DOHH2 (cell line): ENCODE results near the gene FN1.

ENCODE experiments used
- H3F3A ChIP-seq: fragments of 200-600 bp; sonication (generic), shearing (Covaris generic); 2 replicates; pipeline ENCODE4 v1.6.0; 2016; ENCODE audit warnings: antibody characterized with exemption, mild to moderate bottlenecking; ENCODE audit not compliant: control insufficient read depth, insufficient read depth
- H3K27ac ChIP-seq: fragments of 200-600 bp; sonication (generic); 2 replicates; pipeline ENCODE4 v1.5.1; 2014; ENCODE audit warnings: low read depth, mild to moderate bottlenecking, low read length, moderate library complexity
- H3K27me3 ChIP-seq: fragments of 200-600 bp; sonication (generic); 2 replicates; pipeline ENCODE4 v1.6.1; 2014; ENCODE audit warnings: mild to moderate bottlenecking, low read length, mixed read lengths; ENCODE audit not compliant: control insufficient read depth
- H3K36me3 ChIP-seq: fragments of 200-600 bp; sonication (generic); 2 replicates; pipeline ENCODE4 v1.6.1; 2014; ENCODE audit warnings: mild to moderate bottlenecking, low read length, moderate library complexity, mixed read lengths; ENCODE audit not compliant: control insufficient read depth
- H3K4me1 ChIP-seq: fragments of 200-600 bp; sonication (generic); 2 replicates; pipeline ENCODE4 v1.6.1; 2014; ENCODE audit warnings: mild to moderate bottlenecking, low read length, mixed read lengths; ENCODE audit not compliant: control insufficient read depth
- H3K4me2 ChIP-seq: fragments of 200-600 bp; sonication (generic); 2 replicates; pipeline ENCODE4 v1.6.0; 2014; ENCODE audit warnings: mild to moderate bottlenecking, low read length, moderate library complexity
- H3K4me3 ChIP-seq: fragments of 200-600 bp; sonication (generic); 2 replicates; pipeline ENCODE4 v1.5.1; 2014; ENCODE audit warnings: mild to moderate bottlenecking, low read length, mixed read lengths
- H3K79me2 ChIP-seq: fragments of 200-600 bp; sonication (generic); 2 replicates; pipeline ENCODE4 v1.6.1; 2014; ENCODE audit warnings: mild to moderate bottlenecking, low read length, mixed read lengths; ENCODE audit not compliant: control insufficient read depth
- H3K9me2 ChIP-seq: fragments of 200-600 bp; sonication (generic); replicated peaks from 2 replicates; pipeline ENCODE4 v1.6.1; 2014; ENCODE audit warnings: mild to moderate bottlenecking, low read length, mixed read lengths; ENCODE audit not compliant: control insufficient read depth
- H3K9me3 ChIP-seq: fragments of 200-600 bp; sonication (generic); 2 replicates; pipeline ENCODE4 v1.6.1; 2014; ENCODE audit warnings: antibody characterized with exemption, low read length, mixed read lengths; ENCODE audit not compliant: control insufficient read depth, insufficient read depth
- H4K20me1 ChIP-seq: fragments of 200-600 bp; sonication (generic); 2 replicates; pipeline ENCODE4 v1.6.0; 2014; ENCODE audit warnings: low read depth, mild to moderate bottlenecking, antibody characterized with exemption, low read length, moderate library complexity; ENCODE audit not compliant: control insufficient read depth, insufficient read depth
- CTCF ChIP-seq: fragments of 200-600 bp; sonication (generic); IDR thresholded peaks from one replicate; pipeline ENCODE4 v1.5.1; 2014; ENCODE audit warnings: antibody characterized with exemption, mild to moderate bottlenecking, low read depth, low read length; ENCODE audit not compliant: poor library complexity, severe bottlenecking
- EZH2phosphoT487 ChIP-seq: fragments of 200-600 bp; sonication (generic); IDR thresholded peaks from 2 replicates; pipeline ENCODE4 v1.6.1; 2017; ENCODE audit warnings: borderline replicate concordance, mild to moderate bottlenecking, antibody characterized with exemption, low read length, moderate library complexity, mixed read lengths

Gene FN1

DNA sequence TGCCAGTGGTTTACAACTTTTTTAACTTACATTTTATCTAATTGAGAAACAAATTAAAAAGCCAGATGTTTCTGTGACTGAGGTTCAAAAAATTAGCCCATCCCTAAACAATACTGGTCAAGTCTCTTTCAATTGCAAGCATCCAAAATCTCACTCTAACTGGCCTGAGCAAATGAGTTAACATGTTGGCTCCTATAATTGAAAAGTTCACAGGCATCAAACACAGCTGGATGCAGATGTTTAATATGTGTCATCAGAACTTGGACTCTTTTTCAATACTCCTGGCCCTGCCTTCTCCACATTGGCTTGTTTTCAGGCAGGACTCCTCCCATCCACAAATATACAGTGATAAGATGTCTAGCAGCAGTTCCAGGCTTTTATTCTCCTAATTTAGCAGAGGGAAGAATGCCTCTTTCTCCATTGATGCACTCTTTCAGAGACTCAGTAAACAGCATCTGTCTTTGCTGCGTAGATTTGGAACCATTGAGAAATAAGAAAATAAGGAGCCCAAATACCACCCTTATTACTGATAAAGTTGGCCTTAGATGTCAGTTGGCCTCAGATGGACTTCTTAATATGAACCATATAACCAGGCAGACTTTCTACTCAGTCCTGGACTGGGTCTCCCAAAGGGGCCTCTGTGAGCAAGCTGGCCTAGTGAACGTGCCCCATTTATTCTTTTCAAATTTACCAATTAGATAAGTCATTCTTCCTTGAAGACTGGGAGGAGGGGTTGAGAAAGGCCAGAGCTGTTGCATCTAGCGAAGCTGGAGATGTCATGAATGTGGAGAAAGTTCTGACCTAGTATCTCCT, 30.4 kb upstream of the FN1 start:
- Histone ChIP-seq H3K4me1 (no peaks in the 10 kb centered on the region), H3K9me2 (no peaks in the 10 kb centered on the region), H3K9me3 (no peaks in the 10 kb centered on the region), H3K36me3 (no peaks in the 10 kb centered on the region), H3K4me2 (no peak overlapping the region), H4K20me1 (no peaks in the 10 kb centered on the region), H3F3A (no peaks in the 10 kb centered on the region), H3K27me3 (no peaks in the 10 kb centered on the region), H3K79me2 (no peaks in the 10 kb centered on the region), H3K27ac (no peak overlapping the region), H3K4me3 (no peak overlapping the region)
- no peak for TF ChIP-seq CTCF

DNA sequence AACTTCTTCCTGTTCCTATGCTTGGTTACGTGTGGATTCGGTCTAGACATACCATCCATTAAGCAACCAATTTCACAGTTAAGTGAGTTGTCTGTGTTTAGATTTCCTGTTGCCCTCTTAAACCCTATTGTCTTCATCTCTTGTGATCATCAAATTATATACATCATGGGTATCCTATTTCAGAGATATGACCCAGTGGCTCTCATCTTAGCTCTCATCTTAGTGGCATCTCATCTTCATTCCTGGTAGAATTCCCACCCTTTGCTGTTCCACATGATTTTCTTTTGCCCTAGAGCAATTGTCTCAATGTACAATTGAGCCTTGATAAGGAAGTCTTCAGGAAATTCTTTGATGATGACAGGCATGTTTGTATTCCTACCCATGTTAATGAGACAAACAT, 29.4 kb upstream of the FN1 start:
- Histone ChIP-seq H3K4me1 (no peaks in the 10 kb centered on the region), H4K20me1 (no peaks in the 10 kb centered on the region), H3K36me3 (no peaks in the 10 kb centered on the region), H3K27ac (no peak overlapping the region), H3K9me2 (no peaks in the 10 kb centered on the region), H3K79me2 (no peaks in the 10 kb centered on the region), H3K27me3 (no peaks in the 10 kb centered on the region), H3K9me3 (no peaks in the 10 kb centered on the region), H3K4me3 (no peak overlapping the region), H3K4me2 (no peak overlapping the region), H3F3A (no peaks in the 10 kb centered on the region)
- no peak for TF ChIP-seq CTCF
- no peak for TF ChIP-seq EZH2phosphoT487

GRCh38 chr2:215461836-215462532, 26.1 kb upstream of the FN1 start:
- no peak overlapping the region for H3K4me2 ChIP-seq
- H3K4me1 ChIP-seq, result no peaks in the 10 kb centered on the region
- H3K36me3 ChIP-seq, result no peaks in the 10 kb centered on the region
- no peak overlapping the region for H3K4me3 ChIP-seq
- no peak for TF ChIP-seq CTCF
- no peak for TF ChIP-seq EZH2phosphoT487
- no peaks in the 10 kb centered on the region for H4K20me1 ChIP-seq
- H3K27ac ChIP-seq, result no peak overlapping the region
- H3F3A ChIP-seq, result no peaks in the 10 kb centered on the region
- H3K9me3 ChIP-seq, result no peaks in the 10 kb centered on the region
- H3K79me2 ChIP-seq, result no peaks in the 10 kb centered on the region
- no peaks in the 10 kb centered on the region for H3K9me2 ChIP-seq
- no peaks in the 10 kb centered on the region for H3K27me3 ChIP-seq
